ENCODE measurements around the gene USP15. TPM values are rescaled to one million over a fixed set of nuclear protein-coding genes. Genes with fewer than 3 reads are reported as not detected.
"Not testable (repeated sequence)": the region's sequence is repeated elsewhere in the genome, so short reads cannot be mapped to it uniquely, and the experiment has no call there.

Gene USP15
- total RNA-seq, 2 donors from 2014 or later, result 186 to 222 TPM

GRCh38 chr12:62351326-62351725 lies 91.1 kb downstream of the USP15 start:
- H3K9me3 ChIP-seq (ENCODE audit: control insufficient read depth, low read length, poor library complexity, severe bottlenecking), result no peaks in the 10 kb centered on the region
- Mint-ChIP-seq H3K4me1 (peaks cover 18% of the 10 kb centered on the region), H3K36me3 (ENCODE audit: low read depth) (no peaks in the 10 kb centered on the region), H3K27ac (peak overlapping the region; percentile 88), H3K4me3 (no peak overlapping the region), H3K27me3 (no peaks in the 10 kb centered on the region)
- ATAC-seq (no peak), DNase-seq (no peak)

- Mint-ChIP-seq H3K36me3 (ENCODE audit: low read depth) (peaks cover 4% of the 10 kb centered on the region), H3K27ac (no peak overlapping the region), H3K4me3 (no peak overlapping the region), H3K4me1 (peaks cover 6% of the 10 kb centered on the region), H3K27me3 (no peaks in the 10 kb centered on the region)
- H3K9me3 ChIP-seq (ENCODE audit: control insufficient read depth, low read length, poor library complexity, severe bottlenecking), result no peaks in the 10 kb centered on the region
- ATAC-seq (no peak), DNase-seq (no peak)
Observed at GRCh38 chr12:62361048-62361447, 100.8 kb downstream of the USP15 start.

DNA sequence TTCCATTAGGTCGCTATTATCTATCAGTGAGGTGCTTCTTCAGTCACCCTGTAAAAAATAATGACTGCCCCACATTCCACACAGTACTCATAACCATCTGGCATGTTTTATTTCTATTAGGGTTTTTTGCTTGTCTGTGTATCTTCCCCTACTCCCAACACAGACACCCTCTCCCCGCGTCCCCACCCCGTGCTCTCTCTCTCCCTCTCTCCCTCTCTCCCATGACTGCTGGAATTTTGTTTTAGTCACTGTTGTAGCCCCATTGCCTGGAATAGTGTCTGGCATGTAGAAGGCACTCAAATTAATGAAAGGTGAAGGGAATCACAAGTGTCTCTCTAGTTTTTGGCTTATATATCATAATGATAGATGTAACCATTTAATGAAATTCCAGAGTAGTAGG lies 103.3 kb downstream of the USP15 start:
- peaks cover 10% of the 10 kb centered on the region for H3K36me3 Mint-ChIP-seq (ENCODE audit: low read depth)
- H3K27ac Mint-ChIP-seq, result no peak overlapping the region
- H3K9me3 ChIP-seq (ENCODE audit: control insufficient read depth, low read length, poor library complexity, severe bottlenecking), result no peaks in the 10 kb centered on the region
- H3K4me1 Mint-ChIP-seq, result peaks cover 20% of the 10 kb centered on the region
- H3K27me3 Mint-ChIP-seq, result no peaks in the 10 kb centered on the region
- DNase-seq (no peak), ATAC-seq (no peak)
- no peak overlapping the region for H3K4me3 Mint-ChIP-seq

DNA sequence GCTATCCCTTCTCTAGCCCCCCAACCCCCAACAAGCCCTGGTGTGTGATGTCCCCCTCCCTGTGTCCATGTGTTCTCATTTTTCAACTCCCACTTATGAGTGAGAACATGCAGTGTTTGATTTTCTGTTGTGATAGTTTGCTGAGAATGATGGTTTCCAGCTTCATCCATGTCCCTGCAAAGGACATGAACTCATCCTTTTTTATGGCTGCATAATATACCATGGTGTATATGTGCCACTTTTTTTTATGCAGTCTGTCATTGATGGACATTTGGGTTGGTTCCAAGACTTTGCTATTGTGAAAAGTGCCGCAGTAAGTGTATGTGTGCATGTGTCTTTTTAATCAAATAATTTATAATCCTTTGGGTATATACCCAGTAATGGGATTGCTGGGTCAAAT lies 104.5 kb downstream of the USP15 start:
- not testable (repeated sequence) for DNase-seq; ATAC-seq; H3K9me3 ChIP-seq (ENCODE audit: control insufficient read depth, low read length, poor library complexity, severe bottlenecking); H3K27me3 Mint-ChIP-seq; H3K4me3 Mint-ChIP-seq; H3K27ac Mint-ChIP-seq
- peaks cover 20% of the 10 kb centered on the region for H3K4me1 Mint-ChIP-seq
- H3K36me3 Mint-ChIP-seq (ENCODE audit: low read depth), result peaks cover 10% of the 10 kb centered on the region

GRCh38 chr12:62365846-62366245 lies 105.6 kb downstream of the USP15 start:
- H3K4me3 Mint-ChIP-seq; ATAC-seq; H3K27ac Mint-ChIP-seq; H3K27me3 Mint-ChIP-seq; H3K9me3 ChIP-seq (ENCODE audit: control insufficient read depth, low read length, poor library complexity, severe bottlenecking); DNase-seq: not testable (repeated sequence)
- Mint-ChIP-seq H3K36me3 (ENCODE audit: low read depth) (peaks cover 10% of the 10 kb centered on the region), H3K4me1 (peaks cover 30% of the 10 kb centered on the region)

DNA sequence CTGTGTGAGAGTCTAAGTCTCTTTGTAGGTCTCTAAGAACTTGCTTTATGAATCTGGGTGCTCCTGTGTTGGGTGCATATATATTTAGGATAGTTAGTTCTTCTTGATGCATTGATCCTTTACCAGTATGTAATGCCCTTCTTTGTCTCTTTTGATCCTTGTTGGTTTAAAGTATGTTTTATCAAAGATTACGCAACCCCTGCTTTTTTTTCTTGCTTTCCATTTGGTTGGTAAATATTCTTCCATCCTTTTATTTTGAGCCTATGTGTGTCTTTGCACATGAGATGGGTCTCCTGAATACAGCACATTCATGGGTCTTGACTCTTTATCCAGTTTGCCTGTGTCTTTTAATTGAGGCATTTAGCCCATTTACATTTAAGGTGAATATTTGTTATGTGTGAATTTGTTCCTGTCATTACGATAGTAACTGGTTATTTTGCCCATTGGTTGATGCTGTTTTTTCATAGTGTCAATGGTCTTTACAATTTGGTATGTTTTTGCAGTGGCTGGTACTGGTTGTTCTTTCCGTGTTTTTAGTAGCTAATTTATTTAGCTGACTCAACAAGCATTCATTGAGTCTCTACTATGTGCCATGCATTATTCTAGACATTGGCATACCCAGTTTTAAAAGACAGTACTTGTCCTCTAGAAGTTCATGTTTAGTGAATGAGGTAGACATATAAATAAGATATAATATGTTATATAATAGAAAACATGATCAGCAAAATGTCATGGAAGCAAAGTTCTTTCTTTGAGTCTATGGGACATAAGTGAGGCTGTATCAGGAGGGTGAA lies 108.4 kb downstream of the USP15 start:
- H3K9me3 ChIP-seq (ENCODE audit: control insufficient read depth, low read length, poor library complexity, severe bottlenecking); H3K36me3 Mint-ChIP-seq (ENCODE audit: low read depth); H3K27me3 Mint-ChIP-seq; ATAC-seq; DNase-seq; H3K4me3 Mint-ChIP-seq; H3K27ac Mint-ChIP-seq: not testable (repeated sequence)
- peaks cover 35% of the 10 kb centered on the region for H3K4me1 Mint-ChIP-seq

DNA sequence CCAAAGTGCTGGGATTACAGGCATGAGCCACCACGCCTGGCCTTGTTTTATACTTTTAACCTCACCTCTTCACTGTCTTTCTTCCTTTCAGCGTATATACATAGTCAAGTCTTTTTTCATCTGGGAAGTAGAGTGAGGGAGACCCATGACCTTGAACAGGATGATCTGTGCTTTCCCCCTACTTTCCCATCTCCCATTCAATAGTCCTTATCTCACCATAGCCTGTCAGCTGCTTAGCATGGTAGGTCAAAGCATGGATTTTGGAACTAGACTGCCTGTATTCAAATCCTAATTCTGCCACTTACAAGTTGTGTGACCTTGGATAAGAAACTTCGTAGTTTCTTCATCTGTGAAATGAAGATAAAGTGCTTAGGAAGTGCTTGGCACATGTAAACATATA lies 110.0 kb downstream of the USP15 start:
- peaks cover 36% of the 10 kb centered on the region for H3K4me1 Mint-ChIP-seq
- no peaks in the 10 kb centered on the region for H3K9me3 ChIP-seq (ENCODE audit: control insufficient read depth, low read length, poor library complexity, severe bottlenecking)
- no peak for DNase-seq
- no peaks in the 10 kb centered on the region for H3K27me3 Mint-ChIP-seq
- no peak for ATAC-seq
- H3K36me3 Mint-ChIP-seq (ENCODE audit: low read depth), result peaks cover 6% of the 10 kb centered on the region
- H3K4me3 Mint-ChIP-seq, result no peak overlapping the region
- H3K27ac Mint-ChIP-seq, result peak overlapping the region; percentile 3

DNA sequence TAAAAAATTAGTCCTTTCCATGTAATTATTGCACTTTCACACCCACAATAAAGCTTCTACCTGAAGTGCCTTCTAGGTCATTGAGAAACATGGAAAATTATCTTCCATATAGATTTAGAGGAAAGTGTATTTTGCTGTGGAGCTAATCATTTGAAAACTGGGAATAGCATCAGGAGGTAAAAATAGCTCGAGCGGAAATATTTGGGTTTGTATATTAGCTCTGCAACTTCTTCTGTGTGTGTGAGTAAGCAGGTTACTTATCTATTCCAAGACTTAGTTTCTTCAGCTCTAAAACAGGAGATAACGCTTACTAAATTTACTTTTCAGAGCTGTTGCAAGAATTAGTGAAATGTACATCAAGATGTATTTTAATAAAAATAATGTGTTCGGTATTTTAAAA lies 111.5 kb downstream of the USP15 start:
- Mint-ChIP-seq H3K4me3 (no peak overlapping the region), H3K4me1 (peaks cover 29% of the 10 kb centered on the region)

GRCh38 chr12:62372134-62372533 lies 111.9 kb downstream of the USP15 start:
- DNase-seq (no peak), ATAC-seq (no peak)
- no peaks in the 10 kb centered on the region for H3K9me3 ChIP-seq (ENCODE audit: control insufficient read depth, low read length, poor library complexity, severe bottlenecking)
- H3K27ac Mint-ChIP-seq, result no peak overlapping the region
- peaks cover 29% of the 10 kb centered on the region for H3K4me1 Mint-ChIP-seq
- H3K27me3 Mint-ChIP-seq, result no peaks in the 10 kb centered on the region
- H3K36me3 Mint-ChIP-seq (ENCODE audit: low read depth), result peaks cover 4% of the 10 kb centered on the region
- no peak overlapping the region for H3K4me3 Mint-ChIP-seq

More for the DNA sequence above, 111.5 kb downstream of the USP15 start:
- H3K9me3 ChIP-seq (ENCODE audit: control insufficient read depth, low read length, poor library complexity, severe bottlenecking), result no peaks in the 10 kb centered on the region
- H3K27ac Mint-ChIP-seq, result no peak overlapping the region
- peaks cover 4% of the 10 kb centered on the region for H3K36me3 Mint-ChIP-seq (ENCODE audit: low read depth)
- DNase-seq (no peak), ATAC-seq (no peak)
- no peaks in the 10 kb centered on the region for H3K27me3 Mint-ChIP-seq

DNA sequence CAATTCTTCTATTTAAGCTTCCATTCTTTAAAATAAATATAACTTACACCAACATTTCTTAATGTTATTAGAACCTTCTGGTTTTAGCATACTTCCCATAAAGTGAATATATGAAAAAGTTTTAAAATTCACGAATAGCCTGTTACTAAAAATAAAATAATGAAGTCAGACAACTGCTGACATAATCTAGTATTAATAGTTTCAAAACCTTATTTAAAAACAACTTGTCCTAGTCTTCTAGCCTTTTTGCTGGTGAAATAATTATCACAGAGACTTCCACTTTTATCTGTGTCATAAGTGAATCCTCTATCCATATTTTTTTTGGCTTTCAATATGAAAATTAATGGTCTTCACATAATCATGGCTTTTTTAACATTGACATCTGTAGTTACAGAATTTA lies 112.6 kb downstream of the USP15 start:
- Mint-ChIP-seq H3K27ac (peak overlapping the region; percentile 49), H3K4me3 (no peak overlapping the region), H3K27me3 (no peaks in the 10 kb centered on the region), H3K4me1 (peaks cover 25% of the 10 kb centered on the region), H3K36me3 (ENCODE audit: low read depth) (no peaks in the 10 kb centered on the region)
- ATAC-seq, result no peak
- DNase-seq, result no peak
- no peaks in the 10 kb centered on the region for H3K9me3 ChIP-seq (ENCODE audit: control insufficient read depth, low read length, poor library complexity, severe bottlenecking)

DNA sequence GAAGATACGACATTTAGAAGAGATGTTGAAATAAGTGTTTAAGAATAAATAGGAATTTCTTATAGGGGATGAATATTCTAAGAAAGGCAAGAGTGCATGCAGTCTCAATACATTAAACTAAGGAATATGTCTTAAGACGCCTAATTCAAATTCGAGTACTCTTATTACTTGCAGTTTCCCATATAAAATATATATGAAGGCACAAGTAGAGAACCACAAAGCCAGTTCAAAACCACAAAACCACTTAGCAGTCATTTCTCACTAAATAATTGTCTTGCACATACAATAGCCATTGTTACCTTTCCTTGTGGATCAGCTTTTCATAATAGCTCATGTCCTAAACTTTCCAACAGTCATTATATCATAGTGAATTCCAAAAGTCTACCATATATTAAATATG lies 115.4 kb downstream of the USP15 start:
- no peaks in the 10 kb centered on the region for H3K27me3 Mint-ChIP-seq
- DNase-seq, result no peak

GRCh38 chr12:62379026-62379722 lies 119.0 kb downstream of the USP15 start:
- no peaks in the 10 kb centered on the region for H3K36me3 Mint-ChIP-seq (ENCODE audit: low read depth)
- ATAC-seq (no peak), DNase-seq (no peak)
- peak overlapping the region; percentile 61 for H3K27ac Mint-ChIP-seq
- peaks cover 12% of the 10 kb centered on the region for H3K4me1 Mint-ChIP-seq
- no peak overlapping the region for H3K4me3 Mint-ChIP-seq
- H3K9me3 ChIP-seq (ENCODE audit: control insufficient read depth, low read length, poor library complexity, severe bottlenecking), result no peaks in the 10 kb centered on the region
- H3K27me3 Mint-ChIP-seq, result no peaks in the 10 kb centered on the region

More for the DNA sequence above, 115.4 kb downstream of the USP15 start:
- no peak for ATAC-seq
- no peak overlapping the region for H3K4me3 Mint-ChIP-seq
- H3K36me3 Mint-ChIP-seq (ENCODE audit: low read depth), result no peaks in the 10 kb centered on the region
- no peaks in the 10 kb centered on the region for H3K9me3 ChIP-seq (ENCODE audit: control insufficient read depth, low read length, poor library complexity, severe bottlenecking)
- H3K27ac Mint-ChIP-seq, result peak overlapping the region; percentile 37
- peaks cover 19% of the 10 kb centered on the region for H3K4me1 Mint-ChIP-seq

DNA sequence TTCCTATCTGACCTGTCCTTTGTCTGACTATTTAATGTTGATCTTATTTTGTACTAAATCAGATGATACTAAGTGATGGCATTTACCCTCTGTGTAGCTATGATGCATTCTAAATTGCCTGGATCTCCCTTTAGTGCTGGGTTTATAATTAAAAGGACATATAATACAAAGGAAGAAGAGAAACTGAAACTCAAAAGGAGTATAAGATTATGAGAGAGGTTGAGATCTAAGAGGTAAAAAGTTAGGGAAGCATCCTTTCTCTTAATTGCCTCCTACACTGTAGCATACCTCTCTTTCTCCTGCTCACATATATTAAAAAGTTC lies 119.5 kb downstream of the USP15 start:
- H3K27ac Mint-ChIP-seq, result peak overlapping the region; percentile 61
- DNase-seq (no peak), ATAC-seq (no peak)
- H3K27me3 Mint-ChIP-seq, result no peaks in the 10 kb centered on the region
- H3K36me3 Mint-ChIP-seq (ENCODE audit: low read depth), result no peaks in the 10 kb centered on the region
- H3K4me3 Mint-ChIP-seq, result no peak overlapping the region
- H3K9me3 ChIP-seq (ENCODE audit: control insufficient read depth, low read length, poor library complexity, severe bottlenecking), result no peaks in the 10 kb centered on the region
- H3K4me1 Mint-ChIP-seq, result peaks cover 12% of the 10 kb centered on the region

DNA sequence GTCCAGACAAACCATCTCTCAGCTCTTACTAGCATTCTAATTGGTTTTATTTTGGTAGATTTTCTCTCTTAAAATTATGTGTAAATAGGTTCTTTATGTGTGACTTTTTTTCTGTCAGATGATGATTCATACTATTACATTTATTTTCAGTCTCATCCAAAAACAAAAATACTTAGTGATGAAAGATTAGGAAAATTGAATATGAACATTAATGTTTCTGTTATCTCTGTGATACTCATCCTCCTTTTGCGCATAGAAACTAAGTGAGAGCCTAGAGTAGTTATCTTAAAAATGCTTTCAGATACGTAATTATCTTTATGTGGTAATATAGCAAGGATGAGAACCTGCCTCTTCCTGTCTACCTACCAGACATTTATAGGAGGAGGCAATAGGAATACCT lies 122.3 kb downstream of the USP15 start:
- no peaks in the 10 kb centered on the region for H3K9me3 ChIP-seq (ENCODE audit: control insufficient read depth, low read length, poor library complexity, severe bottlenecking)
- DNase-seq (no peak), ATAC-seq (no peak)
- no peak overlapping the region for H3K4me3 Mint-ChIP-seq
- no peaks in the 10 kb centered on the region for H3K36me3 Mint-ChIP-seq (ENCODE audit: low read depth)
- no peak overlapping the region for H3K27ac Mint-ChIP-seq
- H3K4me1 Mint-ChIP-seq, result peaks cover 7% of the 10 kb centered on the region
- H3K27me3 Mint-ChIP-seq, result no peaks in the 10 kb centered on the region

Data from T-helper 17 cell (primary cell).